ENCODE data around the gene MRPL53. TPM values are rescaled to one million over a fixed set of nuclear protein-coding genes. Genes with fewer than 3 reads are reported as not detected.
"Not testable (repeated sequence)": the region's sequence is repeated elsewhere in the genome, so short reads cannot be mapped to it uniquely, and the experiment has no call there.

MRPL53 gene
- total and polyA plus RNA-seq, 5 donors = 107 to 157 (median 122) TPM

DNA sequence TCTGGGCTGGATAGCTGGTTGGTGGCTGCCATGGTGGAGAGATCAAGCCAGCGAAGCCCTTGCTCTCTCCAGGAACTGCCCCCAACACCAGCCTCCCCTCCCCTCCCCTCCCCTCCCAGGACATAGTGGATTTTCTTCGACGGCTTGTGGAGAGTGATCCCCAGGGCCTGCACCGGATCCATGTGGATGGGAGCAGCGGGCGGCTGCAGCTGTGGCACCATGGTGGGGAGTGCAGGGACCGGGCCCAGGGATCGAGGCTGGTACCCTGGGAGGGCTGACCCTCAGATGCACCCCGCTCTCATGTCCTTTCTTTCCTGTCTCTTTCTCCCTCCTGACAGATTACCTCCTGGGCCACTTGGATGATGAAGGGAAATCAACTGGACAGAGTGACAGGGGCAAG, 17.4 kb upstream of the MRPL53 start:
- DNase-seq = peak in 2 of 3 donors; percentile 4 to 5
- ATAC-seq = no peak
- intact Hi-C loops (cut with DNase I) = no loop called here
- no peaks in the 10 kb centered on the region for H3K4me1 ChIP-seq (ENCODE audit: control insufficient read depth, insufficient read depth, low read length)
- no peak overlapping the region for H3K27ac ChIP-seq (ENCODE audit: low read length)
- no peak overlapping the region for H3K4me3 ChIP-seq (ENCODE audit: low read length)
- 91% methylated on average over 9 of the region's 9 CpGs for WGBS
- no peaks in the 10 kb centered on the region for H3K27me3 ChIP-seq (ENCODE audit: control insufficient read depth, insufficient read depth)
- no peaks in the 10 kb centered on the region for H3K9me3 ChIP-seq (ENCODE audit: control insufficient read depth, low read length)

DNA sequence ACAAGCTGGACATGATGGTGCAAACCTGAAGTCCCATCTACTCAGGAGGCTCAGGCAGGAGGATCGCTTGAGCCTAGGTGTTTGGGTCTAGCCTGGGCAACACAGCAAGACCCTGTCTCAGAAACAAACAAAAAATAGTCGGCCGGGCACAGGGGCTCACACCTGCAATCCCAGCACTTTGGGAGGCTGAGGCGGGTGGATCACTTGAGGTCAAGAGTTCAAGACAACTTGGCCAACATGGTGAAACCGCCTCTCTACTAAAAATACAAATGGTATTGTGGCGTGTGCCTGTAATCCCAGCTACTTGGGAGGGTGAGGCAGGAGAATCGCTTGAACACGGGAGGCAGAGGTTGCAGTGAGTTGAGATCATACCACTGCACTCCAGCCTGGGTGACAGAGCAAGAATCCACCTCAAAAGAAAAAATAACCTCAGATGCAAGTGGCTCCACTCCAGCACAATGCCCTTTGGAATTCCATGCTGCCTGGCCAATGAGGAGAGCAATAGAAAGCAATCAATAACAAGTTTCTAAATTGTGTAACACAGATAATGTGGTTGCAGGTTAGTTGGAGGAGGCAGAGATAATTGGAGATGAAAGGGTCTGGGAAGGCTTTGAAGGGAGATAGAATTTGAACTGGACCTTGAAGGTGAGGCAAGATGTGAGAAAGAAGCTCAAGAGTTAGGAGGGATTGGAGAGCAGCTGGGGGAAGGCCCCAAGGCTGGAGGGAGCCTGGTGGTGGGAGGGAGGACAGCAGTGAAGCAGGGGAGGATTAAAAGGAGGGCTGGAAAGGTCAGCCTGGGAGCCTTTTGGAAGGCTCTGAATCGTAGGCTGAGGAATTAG, 16.4 kb upstream of the MRPL53 start:
- Histone ChIP-seq H3K4me1 (ENCODE audit: control insufficient read depth, insufficient read depth, low read length) (no peaks in the 10 kb centered on the region), H3K27ac (ENCODE audit: low read length) (no peak overlapping the region), H3K9me3 (ENCODE audit: control insufficient read depth, low read length) (no peaks in the 10 kb centered on the region), H3K27me3 (ENCODE audit: control insufficient read depth, insufficient read depth) (no peaks in the 10 kb centered on the region), H3K4me3 (ENCODE audit: low read length) (no peak overlapping the region)
- intact Hi-C loops (cut with DNase I) = no loop called here
- ATAC-seq = no peak
- 90% methylated on average over 9 of the region's 9 CpGs for WGBS
- peak in 1 of 3 donors; percentile 5 for DNase-seq

DNA sequence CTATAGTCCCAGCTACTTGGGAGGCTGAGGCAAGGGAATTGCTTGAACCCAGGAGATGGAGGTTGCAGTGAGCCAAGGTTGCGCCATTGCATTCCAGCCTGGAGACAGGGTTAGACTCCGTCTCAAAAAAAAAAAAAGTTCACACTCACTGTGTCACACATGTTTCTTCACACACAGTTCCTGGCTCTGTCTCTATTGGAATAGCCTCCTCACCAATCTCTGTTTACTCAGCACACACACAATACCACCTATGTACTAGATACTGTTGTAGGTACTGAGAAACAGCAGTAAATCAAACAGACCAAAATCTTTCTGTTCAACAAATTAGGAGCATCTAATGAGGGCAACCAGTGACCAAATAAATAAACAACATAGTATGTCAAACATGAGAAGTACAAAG, 13.7 kb upstream of the MRPL53 start:
- H3K4me3 ChIP-seq (ENCODE audit: low read length) = no peak overlapping the region
- ATAC-seq (no peak), DNase-seq (no peak)
- peaks cover 3% of the 10 kb centered on the region for H3K4me1 ChIP-seq (ENCODE audit: control insufficient read depth, insufficient read depth, low read length)
- H3K9me3 ChIP-seq (ENCODE audit: control insufficient read depth, low read length) = no peaks in the 10 kb centered on the region
- H3K27ac ChIP-seq (ENCODE audit: low read length) = no peak overlapping the region
- intact Hi-C loops (cut with DNase I) = no loop called here
- WGBS = 97% methylated on average over 2 of the region's 2 CpGs
- no peaks in the 10 kb centered on the region for H3K27me3 ChIP-seq (ENCODE audit: control insufficient read depth, insufficient read depth)

DNA sequence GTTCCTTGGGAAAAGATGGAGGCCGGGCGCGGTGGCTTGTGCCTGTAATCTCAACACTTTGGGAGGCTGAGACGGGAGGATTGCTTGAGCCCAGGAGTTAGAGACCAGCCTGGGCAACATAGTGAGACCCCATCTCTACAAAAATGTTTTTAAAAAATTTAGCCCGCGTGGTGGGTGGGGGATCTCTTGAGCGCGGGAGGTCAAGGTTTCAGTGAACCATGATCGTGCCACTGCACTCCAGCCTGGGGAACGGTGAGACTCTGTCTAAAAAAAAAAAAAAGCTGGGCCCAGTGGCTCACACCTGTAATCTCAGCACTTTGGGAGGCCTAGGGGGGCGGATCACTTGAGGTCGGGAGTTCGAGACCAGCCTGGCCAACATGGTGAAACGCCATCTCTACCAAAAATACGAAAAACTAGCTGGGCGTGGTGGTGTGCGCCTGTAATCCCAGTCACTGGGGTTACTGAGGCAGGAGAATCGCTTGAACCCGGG, 11.2 kb upstream of the MRPL53 start:
- not testable (repeated sequence) for ATAC-seq; H3K9me3 ChIP-seq (ENCODE audit: control insufficient read depth, low read length); H3K27me3 ChIP-seq (ENCODE audit: control insufficient read depth, insufficient read depth); H3K4me1 ChIP-seq (ENCODE audit: control insufficient read depth, insufficient read depth, low read length)
- 81% methylated on average over 19 of the region's 19 CpGs for WGBS
- peak overlapping the region; percentile 89 for H3K27ac ChIP-seq (ENCODE audit: low read length)
- DNase-seq = peak in 1 of 3 donors; percentile 33
- H3K4me3 ChIP-seq (ENCODE audit: low read length) = peak overlapping the region; percentile 61
- intact Hi-C loops (cut with DNase I) = loop anchor here in 3 of 4 donors (2.0 to 5.0 kb wide), 4 partner anchors 45 to 105 kb away; partner anchors contain the start of genes AUP1 (in 1 of the 3) and HTRA2 (in 1 of the 3)

DNA sequence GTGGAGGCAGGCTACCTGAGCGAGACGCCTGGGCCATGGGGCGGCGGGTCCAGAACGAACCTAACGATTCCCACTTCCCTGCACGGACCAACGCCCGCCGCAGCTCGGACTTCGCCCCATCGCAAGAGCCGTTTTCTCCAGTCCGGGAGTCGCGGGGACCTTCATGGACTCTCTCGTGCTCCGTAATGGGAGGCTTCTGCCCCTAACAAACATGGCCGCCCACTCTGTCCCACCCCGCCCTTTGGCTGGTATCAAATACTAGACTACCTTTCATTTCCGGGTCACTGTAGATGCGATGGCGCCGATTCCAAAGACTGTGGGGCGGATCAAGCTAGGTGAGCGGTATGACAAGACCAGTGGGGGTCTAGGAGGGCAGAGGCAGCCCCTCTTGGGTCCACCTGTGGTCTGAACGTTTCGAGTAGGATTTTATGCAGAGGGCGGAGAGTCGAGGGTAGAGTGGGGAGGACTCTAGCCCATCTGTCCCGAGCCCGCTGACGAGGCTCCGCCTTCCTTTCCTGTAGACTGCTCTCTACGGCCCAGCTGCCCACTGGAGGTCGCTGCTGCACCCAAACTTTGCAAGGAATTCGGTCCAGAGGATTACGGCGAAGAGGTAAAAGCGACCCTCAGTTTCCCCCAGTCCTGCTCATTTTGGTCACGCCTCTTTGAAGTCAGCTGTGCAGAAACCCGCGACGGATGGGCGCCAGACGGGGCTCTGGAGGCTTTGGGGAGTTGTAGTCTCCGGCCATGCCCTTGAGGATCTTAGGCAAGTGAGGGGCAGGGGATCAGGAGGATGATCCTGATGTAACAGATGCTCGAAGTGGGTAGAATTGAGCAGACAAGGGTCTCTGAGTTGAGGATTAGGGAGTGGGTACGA, 10.6 kb upstream of the MRPL53 start, which contains the start of the genes CCDC142 and TTC31:
Gene CCDC142 (minus strand): TSS at position 198 of the 874 bp plus-strand sequence. CDS start 161 bp downstream, at position 37.
Gene TTC31 (plus strand): TSS at position 281 of the 874 bp plus-strand sequence. CDS start 15 bp downstream, at position 296.
- under 1% methylated on average over 50 of the region's 50 CpGs for WGBS
- ATAC-seq = peak; percentile 98 to 99
- H3K27me3 ChIP-seq (ENCODE audit: control insufficient read depth, insufficient read depth) = no peaks in the 10 kb centered on the region
- H3K9me3 ChIP-seq (ENCODE audit: control insufficient read depth, low read length) = no peaks in the 10 kb centered on the region
- intact Hi-C loops (cut with DNase I) = loop anchor here in 3 of 4 donors (2.0 to 5.0 kb wide), 4 partner anchors 46 to 106 kb away; partner anchors contain the start of genes AUP1 (in 1 of the 3) and HTRA2 (in 1 of the 3)
- DNase-seq = peak; percentile 96 to 99 (median 97)
- peak within 1 kb of the TSS; percentile 89 for H3K27ac ChIP-seq (ENCODE audit: low read length)
- peak within 1 kb of the TSS; percentile 61 for H3K4me3 ChIP-seq (ENCODE audit: low read length)
- H3K4me1 ChIP-seq (ENCODE audit: control insufficient read depth, insufficient read depth, low read length) = peaks cover 7% of the 10 kb centered on the region

DNA sequence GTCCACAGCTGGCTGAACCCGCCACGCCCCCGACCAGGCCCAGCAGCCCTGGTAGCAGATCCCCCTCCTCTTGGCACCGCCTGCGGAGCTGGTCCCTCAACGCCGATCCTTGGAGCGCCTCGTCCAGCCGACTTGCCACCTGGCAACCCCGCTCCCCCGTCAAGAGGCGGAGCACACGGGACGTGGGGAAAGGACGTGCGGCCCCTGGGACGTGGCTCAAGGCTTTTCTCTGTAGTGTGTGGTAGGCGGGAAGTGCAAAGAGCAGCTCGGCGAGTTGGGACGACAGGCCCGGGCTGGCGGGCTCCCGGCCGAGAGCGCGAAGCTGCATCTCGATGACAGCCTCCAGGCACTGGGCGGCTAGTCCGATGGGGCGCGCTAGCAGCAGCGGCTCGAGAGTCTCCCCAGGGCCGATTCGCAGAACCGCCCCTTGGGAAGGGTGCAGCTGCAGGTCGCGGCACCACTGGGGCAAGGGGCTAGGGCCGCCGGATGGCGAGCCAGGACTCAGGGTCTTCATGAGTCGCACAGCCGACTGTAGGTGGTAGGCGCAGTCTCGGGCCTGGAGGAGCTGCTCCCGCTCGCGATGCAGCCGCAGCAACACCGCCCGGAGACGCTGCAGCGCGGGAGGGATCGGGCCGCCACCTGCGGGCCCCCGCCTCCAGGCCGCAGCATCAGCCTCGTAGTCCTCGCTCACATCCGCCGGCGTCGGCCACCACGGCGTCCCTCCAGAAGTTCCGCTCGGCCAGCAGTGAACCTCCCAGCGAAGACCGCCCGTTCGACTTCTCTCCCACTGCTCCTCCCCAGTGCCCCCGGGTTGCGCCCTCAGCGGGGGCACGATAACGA, 9.7 kb upstream of the MRPL53 start:
- intact Hi-C loops (cut with DNase I) = loop anchor here in 3 of 4 donors (2.0 to 5.0 kb wide), 4 partner anchors 47 to 107 kb away; partner anchors contain the start of genes AUP1 (in 1 of the 3) and HTRA2 (in 1 of the 3)
- Histone ChIP-seq H3K9me3 (ENCODE audit: control insufficient read depth, low read length) (no peaks in the 10 kb centered on the region), H3K27me3 (ENCODE audit: control insufficient read depth, insufficient read depth) (no peaks in the 10 kb centered on the region), H3K4me3 (ENCODE audit: low read length) (peak overlapping the region; percentile 61), H3K4me1 (ENCODE audit: control insufficient read depth, insufficient read depth, low read length) (peaks cover 7% of the 10 kb centered on the region), H3K27ac (ENCODE audit: low read length) (peak overlapping the region; percentile 85)
- WGBS = under 1% methylated on average over 80 of the region's 80 CpGs
- ATAC-seq (peak; percentile 66 to 82), DNase-seq (peak; percentile 71 to 89 (median 72))

DNA sequence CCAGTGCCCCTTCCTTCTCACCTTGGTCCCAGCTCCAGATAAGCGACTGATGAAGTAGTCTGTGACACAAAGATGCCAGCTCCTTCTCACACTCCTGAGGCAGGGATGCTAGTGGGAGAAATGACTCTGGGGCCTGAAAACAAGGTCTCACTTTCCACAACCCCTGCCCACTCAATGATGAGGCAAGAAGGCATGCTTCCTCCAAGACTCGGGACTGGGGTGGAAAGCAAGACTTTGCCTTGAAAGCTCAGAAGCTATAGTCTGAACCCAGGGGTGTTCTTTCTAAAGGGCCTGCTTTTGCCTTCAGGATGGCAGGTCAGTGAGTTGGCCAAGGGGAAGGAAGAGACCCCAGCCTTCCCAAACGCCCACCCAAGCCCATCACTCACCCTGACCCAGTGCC, 9.0 kb upstream of the MRPL53 start:
- no peak for ATAC-seq
- Histone ChIP-seq H3K27ac (ENCODE audit: low read length) (no peak overlapping the region), H3K4me3 (ENCODE audit: low read length) (peak overlapping the region; percentile 61), H3K27me3 (ENCODE audit: control insufficient read depth, insufficient read depth) (no peaks in the 10 kb centered on the region), H3K9me3 (ENCODE audit: control insufficient read depth, low read length) (no peaks in the 10 kb centered on the region), H3K4me1 (ENCODE audit: control insufficient read depth, insufficient read depth, low read length) (peaks cover 7% of the 10 kb centered on the region)
- intact Hi-C loops (cut with DNase I) = loop anchor here in 1 of 4 donors (5.0 kb wide), 1 partner anchor 106 kb away; no protein-coding TSS in a partner anchor
- 46% methylated on average over 3 of the region's 3 CpGs for WGBS
- DNase-seq = no peak

DNA sequence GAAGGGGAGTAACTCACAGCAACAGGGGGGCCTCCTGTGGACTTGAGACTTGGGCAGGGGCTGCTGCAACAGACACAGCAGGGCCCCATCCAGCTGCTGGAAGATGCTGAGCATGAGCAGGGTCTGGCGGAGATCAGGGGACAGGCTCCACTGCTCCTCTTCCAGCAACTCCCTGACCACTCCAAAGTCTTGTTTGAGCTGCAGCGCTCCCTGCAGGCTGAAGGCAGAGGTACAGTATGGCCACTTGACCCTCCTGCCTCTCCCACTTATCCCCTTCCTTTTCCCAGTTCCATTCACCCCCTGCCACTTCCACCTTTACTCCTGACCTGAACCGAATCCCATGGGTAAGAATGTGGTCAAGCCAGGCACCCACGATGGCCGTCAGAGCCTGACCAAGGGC, 2.4 kb upstream of the MRPL53 start:
- DNase-seq (no peak), ATAC-seq (no peak)
- no peaks in the 10 kb centered on the region for H3K9me3 ChIP-seq (ENCODE audit: control insufficient read depth, low read length)
- peaks cover 4% of the 10 kb centered on the region for H3K4me1 ChIP-seq (ENCODE audit: control insufficient read depth, insufficient read depth, low read length)
- H3K27ac ChIP-seq (ENCODE audit: low read length) = no peak overlapping the region
- H3K4me3 ChIP-seq (ENCODE audit: low read length) = no peak overlapping the region
- WGBS = 85% methylated on average over 5 of the region's 5 CpGs
- intact Hi-C loops (cut with DNase I) = no loop called here
- H3K27me3 ChIP-seq (ENCODE audit: control insufficient read depth, insufficient read depth) = no peaks in the 10 kb centered on the region

DNA sequence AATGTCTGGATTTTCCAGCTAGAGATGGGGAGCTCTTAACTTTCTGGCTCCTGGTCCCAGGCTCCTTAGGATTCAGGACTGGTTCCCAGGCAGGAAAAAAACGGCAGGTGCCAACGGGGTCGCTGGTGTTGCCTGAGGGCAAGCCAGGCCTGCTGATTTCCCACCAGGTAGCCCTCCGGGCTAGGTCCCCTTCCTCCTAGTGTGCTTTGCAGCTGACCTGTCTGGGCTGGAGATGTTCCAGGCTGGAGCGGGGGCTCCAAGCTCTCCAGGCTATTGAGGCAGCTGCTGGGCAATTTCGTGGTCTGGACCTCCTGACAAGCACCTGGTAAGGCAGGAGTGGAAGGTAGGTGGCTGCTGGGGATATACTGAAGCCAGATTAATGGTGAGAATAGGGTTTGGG, 2.0 kb upstream of the MRPL53 start:
- WGBS = 94% methylated on average over 6 of the region's 6 CpGs
- DNase-seq (peak in 1 of 3 donors; percentile 57), ATAC-seq (no peak)
- H3K4me3 ChIP-seq (ENCODE audit: low read length) = no peak overlapping the region
- H3K27me3 ChIP-seq (ENCODE audit: control insufficient read depth, insufficient read depth) = no peaks in the 10 kb centered on the region
- H3K4me1 ChIP-seq (ENCODE audit: control insufficient read depth, insufficient read depth, low read length) = peaks cover 4% of the 10 kb centered on the region
- H3K9me3 ChIP-seq (ENCODE audit: control insufficient read depth, low read length) = no peaks in the 10 kb centered on the region
- intact Hi-C loops (cut with DNase I) = no loop called here
- no peak overlapping the region for H3K27ac ChIP-seq (ENCODE audit: low read length)

DNA sequence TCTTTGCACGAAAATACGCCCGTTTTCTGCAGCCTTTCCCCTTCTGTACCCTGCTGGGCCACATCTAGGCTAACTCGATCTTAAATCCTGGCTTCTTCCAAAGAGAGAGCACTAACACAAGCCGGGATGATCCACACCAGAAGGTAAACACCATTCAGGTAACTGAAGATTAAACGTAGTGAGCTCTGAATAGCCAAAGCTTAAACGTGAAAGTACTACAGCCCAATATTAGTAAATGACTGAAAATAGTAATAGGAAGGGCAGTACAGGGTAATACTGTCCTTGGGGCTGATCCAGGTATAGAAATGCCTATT, 422 bp upstream of the MRPL53 start:
- intact Hi-C loops (cut with DNase I) = no loop called here
- ATAC-seq (peak; percentile 2 to 4), DNase-seq (no peak)
- 13% methylated on average over 7 of the region's 7 CpGs for WGBS
- no peaks in the 10 kb centered on the region for H3K9me3 ChIP-seq (ENCODE audit: control insufficient read depth, low read length)
- peaks cover 4% of the 10 kb centered on the region for H3K4me1 ChIP-seq (ENCODE audit: control insufficient read depth, insufficient read depth, low read length)
- no peaks in the 10 kb centered on the region for H3K27me3 ChIP-seq (ENCODE audit: control insufficient read depth, insufficient read depth)
- peak overlapping the region; percentile 68 for H3K27ac ChIP-seq (ENCODE audit: low read length)
- H3K4me3 ChIP-seq (ENCODE audit: low read length) = peak overlapping the region; percentile 55

Data from right cardiac atrium (tissue), 5 donors.